WTC11 (cell line): ENCODE results near the gene HAUS2. TPM values are rescaled to one million over a fixed set of nuclear protein-coding genes. Genes with fewer than 3 reads are reported as not detected.
A peak's percentile ranks its signal among the peaks of the same experiment; 100 is the strongest.

ENCODE experiments used
- ATAC-seq: fragments of 200-7000 bp; cut with Tn5 transposase; 2 replicates; pipeline ENCODE4 v1.10.0; 2021; ENCODE audit warnings: mild to moderate bottlenecking, moderate library complexity
- CTCF ChIA-PET: fragments of 300-600 bp; sonication (Branson Sonifier 250); formaldehyde crosslinking; loops from one replicate; lab custom pipeline; 2021; ENCODE audit warnings: antibody characterized with exemption; lab: Charles Lee
- POLR2A ChIA-PET: fragments of 350-600 bp; sonication (Branson Sonifier 250); formaldehyde crosslinking; loops from one replicate; lab custom pipeline; 2021; ENCODE audit warnings: antibody characterized with exemption; lab: Charles Lee
- DNase-seq: peaks from one replicate; pipeline ENCODE4 v3.0.0; 2021; ENCODE audit warnings: low spot score
- H3K27ac Mint-ChIP-seq: 2 replicates; pipeline ENCODE4 v1.8.0; 2021; ENCODE audit warnings: mixed read lengths
- H3K27me3 Mint-ChIP-seq: 2 replicates; pipeline ENCODE4 v1.8.0; 2021; ENCODE audit warnings: low read depth, mild to moderate bottlenecking, moderate library complexity, mixed read lengths
- H3K36me3 Mint-ChIP-seq: 2 replicates; pipeline ENCODE4 v1.8.0; 2021; ENCODE audit warnings: mixed read lengths
- H3K4me1 Mint-ChIP-seq: 2 replicates; pipeline ENCODE4 v1.8.0; 2022; ENCODE audit warnings: mixed read lengths
- H3K4me3 Mint-ChIP-seq: 2 replicates; pipeline ENCODE4 v1.8.0; 2021; ENCODE audit warnings: mild to moderate bottlenecking, moderate library complexity, mixed read lengths
- H3K9me3 Mint-ChIP-seq: 2 replicates; pipeline ENCODE4 v1.8.0; 2021; ENCODE audit warnings: mixed read lengths
- ATF1 ChIP-seq: sonication (generic); formaldehyde crosslinking; IDR thresholded peaks from 2 replicates; pipeline ENCODE4 v1.8.1; 2023; ENCODE audit warnings: mild to moderate bottlenecking, moderate library complexity, missing genetic modification reagents
- E2F4 ChIP-seq: sonication (generic); formaldehyde crosslinking; IDR thresholded peaks from 2 replicates; pipeline ENCODE4 v1.8.1; 2022; ENCODE audit warnings: low read depth, mild to moderate bottlenecking, moderate library complexity, missing genetic modification reagents, borderline replicate concordance
- E2F5 ChIP-seq: sonication (generic); formaldehyde crosslinking; IDR thresholded peaks from 2 replicates; pipeline ENCODE4 v1.8.1; 2022; ENCODE audit warnings: mild to moderate bottlenecking, moderate library complexity, missing genetic modification reagents
- FOXK1 ChIP-seq: sonication (generic); formaldehyde crosslinking; IDR thresholded peaks from 2 replicates; pipeline ENCODE4 v1.8.0; 2022; ENCODE audit warnings: mild to moderate bottlenecking, moderate library complexity, missing genetic modification reagents
- GTF2I ChIP-seq: fragments of 250-450 bp; sonication (Bioruptor Pico); conservative IDR thresholded peaks from 2 replicates; pipeline ENCODE4 v1.4.0; 2021; ENCODE audit warnings: mild to moderate bottlenecking
- MXD4 ChIP-seq: fragments of 250-450 bp; sonication (Bioruptor Pico); IDR thresholded peaks from 2 replicates; pipeline ENCODE4 v1.8.0; 2021; ENCODE audit warnings: mild to moderate bottlenecking, moderate library complexity, borderline replicate concordance
- NR2C2 ChIP-seq: sonication (generic); formaldehyde crosslinking; IDR thresholded peaks from 2 replicates; pipeline ENCODE4 v1.8.0; 2022; ENCODE audit warnings: mild to moderate bottlenecking, missing genetic modification reagents
- SMAD3 ChIP-seq: sonication (generic); formaldehyde crosslinking; IDR thresholded peaks from 2 replicates; pipeline ENCODE4 v1.8.0; 2022; ENCODE audit warnings: missing genetic modification reagents, mild to moderate bottlenecking, borderline replicate concordance
- SMAD4 ChIP-seq: sonication (generic); formaldehyde crosslinking; IDR thresholded peaks from 2 replicates; pipeline ENCODE4 v1.8.0; 2022; ENCODE audit warnings: mild to moderate bottlenecking, missing genetic modification reagents
- USF1 ChIP-seq: sonication (generic); formaldehyde crosslinking; IDR thresholded peaks from 2 replicates; pipeline ENCODE4 v1.8.0; 2022; ENCODE audit warnings: mild to moderate bottlenecking, missing genetic modification reagents
- USF2 ChIP-seq: sonication (generic); formaldehyde crosslinking; IDR thresholded peaks from 2 replicates; pipeline ENCODE4 v1.8.1; 2023; ENCODE audit warnings: mild to moderate bottlenecking, missing genetic modification reagents, moderate library complexity
- ZNF219 ChIP-seq: sonication (generic); formaldehyde crosslinking; IDR thresholded peaks from 2 replicates; pipeline ENCODE4 v1.8.0; 2023; ENCODE audit warnings: missing genetic modification reagents, mild to moderate bottlenecking, borderline replicate concordance
- ZNF232 ChIP-seq: sonication (generic); formaldehyde crosslinking; IDR thresholded peaks from 2 replicates; pipeline ENCODE4 v1.8.0; 2022; ENCODE audit warnings: mild to moderate bottlenecking, missing genetic modification reagents
- ZNF263 ChIP-seq: sonication (generic); formaldehyde crosslinking; IDR thresholded peaks from 2 replicates; pipeline ENCODE4 v1.8.1; 2022; ENCODE audit warnings: low read depth, mild to moderate bottlenecking, moderate library complexity, missing genetic modification reagents
- ZNF396 ChIP-seq: fragments of 250-450 bp; sonication (Bioruptor Pico); IDR thresholded peaks from 2 replicates; pipeline ENCODE4 v1.8.0; 2021; ENCODE audit warnings: mild to moderate bottlenecking, moderate library complexity, borderline replicate concordance
- total RNA-seq: library from RNA; stranded (reverse); gene quantifications from 3 replicates; pipeline ENCODE4 v1.2.3, GENCODE V29; 2021
- TF ChIP-seq, protein P1 (sequence below): sonication (generic); formaldehyde crosslinking; IDR thresholded peaks from 2 replicates; pipeline ENCODE4 v1.8.0; 2022; ENCODE audit warnings: mild to moderate bottlenecking, missing genetic modification reagents
- TF ChIP-seq, protein P2 (sequence below): sonication (generic); formaldehyde crosslinking; IDR thresholded peaks from 2 replicates; pipeline ENCODE4 v1.8.1; 2023; ENCODE audit warnings: mild to moderate bottlenecking, missing genetic modification reagents, moderate library complexity
- TF ChIP-seq, protein P3 (sequence below): sonication (generic); formaldehyde crosslinking; IDR thresholded peaks from 2 replicates; pipeline ENCODE4 v1.8.1; 2022; ENCODE audit warnings: missing genetic modification reagents, borderline replicate concordance
- TF ChIP-seq, protein P4 (sequence below): sonication (generic); formaldehyde crosslinking; IDR thresholded peaks from 2 replicates; pipeline ENCODE4 v1.8.0; 2022; ENCODE audit warnings: missing genetic modification reagents

Gene HAUS2
- total RNA-seq, 1 experiment from 2014 or later, result 17.9 TPM

GRCh38 chr15:42582569-42583375 lies 34.1 kb downstream of the HAUS2 start:
- no peak overlapping the region for H3K4me3 Mint-ChIP-seq
- H3K27me3 Mint-ChIP-seq, result peaks cover 56% of the 10 kb centered on the region
- peak overlapping the region; percentile 54; the same call in 1 of the 2 replicates for H3K27ac Mint-ChIP-seq
- H3K4me1 Mint-ChIP-seq, result peaks cover 33% of the 10 kb centered on the region
- no peaks in the 10 kb centered on the region for H3K9me3 Mint-ChIP-seq
- ChIA-PET CTCF (interaction anchor here (0.9 to 2.0 kb wide), 4 partner anchors 9 to 67 kb away, joined by 4 to 10 read pairs (median 6); no protein-coding TSS in a partner anchor), POLR2A (interaction anchor here (1.1 to 1.9 kb wide), 2 partner anchors 8 to 51 kb away, joined by 3 to 10 read pairs; partner anchors contain the start of gene STARD9)
- H3K36me3 Mint-ChIP-seq, result no peaks in the 10 kb centered on the region
- DNase-seq (no peak), ATAC-seq (no peak)
- TF ChIP-seq SMAD3 (CRISPR knock-in tag), result no peak
- TF ChIP-seq E2F4 (CRISPR knock-in tag), result no peak
- no peak for TF ChIP-seq FOXK1 (CRISPR knock-in tag)
- no peak for TF ChIP-seq MXD4 (CRISPR knock-in tag)
- TF ChIP-seq ATF1 (CRISPR knock-in tag), result no peak
- TF ChIP-seq ZNF219 (CRISPR knock-in tag), result no peak
- TF ChIP-seq ZNF232 (CRISPR knock-in tag), result no peak
- TF ChIP-seq ZNF263, result no peak
- no peak for TF ChIP-seq SMAD4 (CRISPR knock-in tag)
- TF ChIP-seq, protein P1, sequence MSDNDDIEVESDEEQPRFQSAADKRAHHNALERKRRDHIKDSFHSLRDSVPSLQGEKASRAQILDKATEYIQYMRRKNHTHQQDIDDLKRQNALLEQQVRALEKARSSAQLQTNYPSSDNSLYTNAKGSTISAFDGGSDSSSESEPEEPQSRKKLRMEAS (CRISPR knock-in tag), result no peak
- TF ChIP-seq NR2C2 (CRISPR knock-in tag), result no peak
- no peak for TF ChIP-seq E2F5 (CRISPR knock-in tag)
- no peak for TF ChIP-seq ZNF396 (CRISPR knock-in tag)
- TF ChIP-seq USF1 (CRISPR knock-in tag), result no peak
- TF ChIP-seq, protein P2, sequence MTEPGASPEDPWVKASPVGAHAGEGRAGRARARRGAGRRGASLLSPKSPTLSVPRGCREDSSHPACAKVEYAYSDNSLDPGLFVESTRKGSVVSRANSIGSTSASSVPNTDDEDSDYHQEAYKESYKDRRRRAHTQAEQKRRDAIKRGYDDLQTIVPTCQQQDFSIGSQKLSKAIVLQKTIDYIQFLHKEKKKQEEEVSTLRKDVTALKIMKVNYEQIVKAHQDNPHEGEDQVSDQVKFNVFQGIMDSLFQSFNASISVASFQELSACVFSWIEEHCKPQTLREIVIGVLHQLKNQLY (CRISPR knock-in tag), result no peak
- no peak for TF ChIP-seq GTF2I (CRISPR knock-in tag)
- TF ChIP-seq, protein P3, sequence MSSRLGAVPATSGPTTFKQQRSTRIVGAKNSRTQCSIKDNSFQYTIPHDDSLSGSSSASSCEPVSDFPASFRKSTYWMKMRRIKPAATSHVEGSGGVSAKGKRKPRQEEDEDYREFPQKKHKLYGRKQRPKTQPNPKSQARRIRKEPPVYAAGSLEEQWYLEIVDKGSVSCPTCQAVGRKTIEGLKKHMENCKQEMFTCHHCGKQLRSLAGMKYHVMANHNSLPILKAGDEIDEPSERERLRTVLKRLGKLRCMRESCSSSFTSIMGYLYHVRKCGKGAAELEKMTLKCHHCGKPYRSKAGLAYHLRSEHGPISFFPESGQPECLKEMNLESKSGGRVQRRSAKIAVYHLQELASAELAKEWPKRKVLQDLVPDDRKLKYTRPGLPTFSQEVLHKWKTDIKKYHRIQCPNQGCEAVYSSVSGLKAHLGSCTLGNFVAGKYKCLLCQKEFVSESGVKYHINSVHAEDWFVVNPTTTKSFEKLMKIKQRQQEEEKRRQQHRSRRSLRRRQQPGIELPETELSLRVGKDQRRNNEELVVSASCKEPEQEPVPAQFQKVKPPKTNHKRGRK (CRISPR knock-in tag), result no peak

- peaks cover 42% of the 10 kb centered on the region for H3K27me3 Mint-ChIP-seq
- no peak overlapping the region for H3K4me3 Mint-ChIP-seq
- H3K36me3 Mint-ChIP-seq, result no peaks in the 10 kb centered on the region
- CTCF ChIA-PET, result interaction anchor here (0.9 to 1.6 kb wide), 2 partner anchors 7 to 35 kb away, joined by 4 to 8 read pairs; no protein-coding TSS in a partner anchor
- TF ChIP-seq USF2 (CRISPR knock-in tag) (peak; percentile 68), USF1 (CRISPR knock-in tag) (peak; percentile 36; the same call in 1 of the 2 replicates)
- TF ChIP-seq, protein P4, sequence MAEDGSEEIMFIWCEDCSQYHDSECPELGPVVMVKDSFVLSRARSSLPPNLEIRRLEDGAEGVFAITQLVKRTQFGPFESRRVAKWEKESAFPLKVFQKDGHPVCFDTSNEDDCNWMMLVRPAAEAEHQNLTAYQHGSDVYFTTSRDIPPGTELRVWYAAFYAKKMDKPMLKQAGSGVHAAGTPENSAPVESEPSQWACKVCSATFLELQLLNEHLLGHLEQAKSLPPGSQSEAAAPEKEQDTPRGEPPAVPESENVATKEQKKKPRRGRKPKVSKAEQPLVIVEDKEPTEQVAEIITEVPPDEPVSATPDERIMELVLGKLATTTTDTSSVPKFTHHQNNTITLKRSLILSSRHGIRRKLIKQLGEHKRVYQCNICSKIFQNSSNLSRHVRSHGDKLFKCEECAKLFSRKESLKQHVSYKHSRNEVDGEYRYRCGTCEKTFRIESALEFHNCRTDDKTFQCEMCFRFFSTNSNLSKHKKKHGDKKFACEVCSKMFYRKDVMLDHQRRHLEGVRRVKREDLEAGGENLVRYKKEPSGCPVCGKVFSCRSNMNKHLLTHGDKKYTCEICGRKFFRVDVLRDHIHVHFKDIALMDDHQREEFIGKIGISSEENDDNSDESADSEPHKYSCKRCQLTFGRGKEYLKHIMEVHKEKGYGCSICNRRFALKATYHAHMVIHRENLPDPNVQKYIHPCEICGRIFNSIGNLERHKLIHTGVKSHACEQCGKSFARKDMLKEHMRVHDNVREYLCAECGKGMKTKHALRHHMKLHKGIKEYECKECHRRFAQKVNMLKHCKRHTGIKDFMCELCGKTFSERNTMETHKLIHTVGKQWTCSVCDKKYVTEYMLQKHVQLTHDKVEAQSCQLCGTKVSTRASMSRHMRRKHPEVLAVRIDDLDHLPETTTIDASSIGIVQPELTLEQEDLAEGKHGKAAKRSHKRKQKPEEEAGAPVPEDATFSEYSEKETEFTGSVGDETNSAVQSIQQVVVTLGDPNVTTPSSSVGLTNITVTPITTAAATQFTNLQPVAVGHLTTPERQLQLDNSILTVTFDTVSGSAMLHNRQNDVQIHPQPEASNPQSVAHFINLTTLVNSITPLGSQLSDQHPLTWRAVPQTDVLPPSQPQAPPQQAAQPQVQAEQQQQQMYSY (CRISPR knock-in tag), result no peak
- TF ChIP-seq, all 79 proteins: peak for 2
- DNase-seq (no peak), ATAC-seq (peak; percentile 64)
- H3K27ac Mint-ChIP-seq, result peak overlapping the region; percentile 55
- H3K4me1 Mint-ChIP-seq, result peaks cover 33% of the 10 kb centered on the region
- POLR2A ChIA-PET, result interaction anchor here (1.0 to 1.9 kb wide), 3 partner anchors 9 to 89 kb away, joined by 3 to 10 read pairs (median 3); partner anchors contain the start of genes SNAP23 and STARD9
- no peaks in the 10 kb centered on the region for H3K9me3 Mint-ChIP-seq
Observed at GRCh38 chr15:42584031-42584765, 35.6 kb downstream of the HAUS2 start.
